GM12891 (cell line): ENCODE results near the gene POLR3B.

Experiments
- PAX5 ChIP-seq: IDR thresholded peaks from 2 replicates; pipeline ENCODE4 v1.6.1; 2011; ENCODE audit warnings: low read length, moderate library complexity, mild to moderate bottlenecking; ENCODE audit not compliant: insufficient read depth, severe bottlenecking
- POLR2A ChIP-seq: IDR thresholded peaks from 2 replicates; pipeline ENCODE4 v1.6.1; 2011; ENCODE audit warnings: low read depth, low read length, control low read depth
- POLR2AphosphoS5 ChIP-seq: IDR thresholded peaks from 2 replicates; pipeline ENCODE4 v1.6.1; 2011; ENCODE audit warnings: low read depth, low read length, control low read depth
- SPI1 ChIP-seq: IDR thresholded peaks from 2 replicates; pipeline ENCODE4 v1.6.1; 2011; ENCODE audit warnings: low read depth, low read length, control low read depth
- TAF1 ChIP-seq: IDR thresholded peaks from 2 replicates; pipeline ENCODE4 v1.6.1; 2011; ENCODE audit warnings: low read depth, low read length, control low read depth

- no peak for TF ChIP-seq POLR2A
- no peak for TF ChIP-seq SPI1
- no peak for TF ChIP-seq PAX5
- TF ChIP-seq TAF1, result no peak
- TF ChIP-seq POLR2AphosphoS5, result no peak
Measured at GRCh38 chr12:106493531-106493930, 136.0 kb downstream of the POLR3B start.
